GM12878 (cell line): ENCODE results near the gene FAM241A. TPM values are rescaled to one million over a fixed set of nuclear protein-coding genes. Genes with fewer than 3 reads are reported as not detected.

Source experiments
- ATAC-seq: fragments of 200-7000 bp; cut with Tn5 transposase; 3 replicates; pipeline ENCODE4 v1.9.1; 2020; ENCODE audit warnings: mild to moderate bottlenecking, moderate library complexity
- BruUV-seq: library from RNA; stranded (reverse); fragments of 400-500 nt; replicated peaks from 2 replicates; lab custom pipeline; 2021; lab: Mats Ljungman, UMichigan
- CTCF ChIA-PET: fragments of 300-600 bp; sonication (Branson Sonifier 250); formaldehyde crosslinking; extraction: SDS; loops from one replicate; lab custom pipeline; 2021; ENCODE audit warnings: inconsistent platforms; lab: Yijun Ruan, JAX
- POLR2A ChIA-PET: fragments of 350-600 bp; formaldehyde crosslinking; extraction: SDS; loops from one replicate; lab custom pipeline; 2021; ENCODE audit warnings: inconsistent platforms; lab: Charles Lee
- RAD21 ChIA-PET: fragments of 300-600 bp; sonication (Branson Sonifier 250); formaldehyde crosslinking; loops from one replicate; lab custom pipeline; 2023; ENCODE audit warnings: antibody characterized with exemption; ENCODE audit not compliant: unreplicated experiment; lab: Charles Lee
- SMC1A ChIA-PET: fragments of 300-600 bp; sonication (Branson Sonifier 250); formaldehyde crosslinking; loops from one replicate; lab custom pipeline; 2023; ENCODE audit not compliant: unreplicated experiment, uncharacterized antibody; lab: Charles Lee
- DNase-seq: peaks from one replicate; pipeline ENCODE4 v3.0.0-alpha.2; 2011; ENCODE audit warnings: low read depth, low spot score
- FAIRE-seq: peaks from 3 replicates; lab custom pipeline; 2011; peaks lifted over from hg19 to GRCh38; lab: Jason Lieb, UNC
- H2AFZ ChIP-seq: 2 replicates; pipeline ENCODE4 v1.6.0; 2011; ENCODE audit warnings: low read depth, low read length, control low read depth; ENCODE audit not compliant: control insufficient read depth
- H3K27ac ChIP-seq: 2 replicates; pipeline ENCODE4 v1.5.1; 2011; ENCODE audit warnings: control low read depth; ENCODE audit not compliant: control insufficient read depth, insufficient read depth
- H3K27me3 ChIP-seq, 2 experiments: replicated peaks in 1 of 2; 2 replicates each; pipeline versions ENCODE4 v1.6.0 to v1.6.1; 2011; ENCODE audit warnings: low read length in 1 of 2; ENCODE audit not compliant: control insufficient read depth in 2 of 2, insufficient read depth in 2 of 2
- H3K36me3 ChIP-seq, 2 experiments: 2 replicates each; pipeline ENCODE4 v1.5.1; 2011; ENCODE audit warnings: low read length in 1 of 2; ENCODE audit not compliant: control insufficient read depth in 2 of 2, insufficient read depth in 2 of 2
- H3K4me1 ChIP-seq: 2 replicates; pipeline ENCODE4 v1.6.1; 2011; ENCODE audit warnings: mild to moderate bottlenecking, low read length, moderate library complexity, mixed read lengths; ENCODE audit not compliant: control insufficient read depth, insufficient read depth
- H3K4me2 ChIP-seq: 2 replicates; pipeline ENCODE4 v1.6.0; 2011; ENCODE audit warnings: control low read depth; ENCODE audit not compliant: control insufficient read depth, insufficient read depth
- H3K4me3 ChIP-seq: fragments of 200-600 bp; sonication (generic); 2 replicates; pipeline ENCODE4 v1.5.1; 2016
- H3K79me2 ChIP-seq: 2 replicates; pipeline ENCODE4 v1.6.0; 2011; ENCODE audit warnings: low read length; ENCODE audit not compliant: control insufficient read depth, insufficient read depth
- H3K9ac ChIP-seq: 2 replicates; pipeline ENCODE4 v1.8.0; 2011; ENCODE audit warnings: low read length, control low read depth, mixed read lengths; ENCODE audit not compliant: control insufficient read depth, insufficient read depth
- H3K9me3 ChIP-seq: replicated peaks from 3 replicates; pipeline ENCODE4 v1.5.1; 2011; ENCODE audit warnings: mild to moderate bottlenecking, low read length; ENCODE audit not compliant: control insufficient read depth, insufficient read depth
- H4K20me1 ChIP-seq: 2 replicates; pipeline ENCODE4 v1.6.0; 2011; ENCODE audit not compliant: control insufficient read depth, insufficient read depth
- E4F1 ChIP-seq: fragments of 450-650 bp; IDR thresholded peaks from 2 replicates; pipeline ENCODE4 v1.6.1; 2018; ENCODE audit warnings: borderline replicate concordance, mild to moderate bottlenecking; ENCODE audit not compliant: partially characterized antibody
- EP300 ChIP-seq, 2 experiments: fragments of 150-350 bp in 1 of 2; IDR thresholded peaks; 2 replicates each; pipeline ENCODE4 v1.6.1; 2011 to 2012; ENCODE audit warnings: low read depth in 2 of 2, low read length in 2 of 2, borderline replicate concordance in 1 of 2, improper control_type of control experiment in 1 of 2, inconsistent platforms in 1 of 2; ENCODE audit not compliant: control insufficient read depth in 1 of 2
- HDGF ChIP-seq: fragments of 450-650 bp; IDR thresholded peaks from 2 replicates; pipeline ENCODE4 v1.6.1; 2016; ENCODE audit warnings: antibody characterized with exemption
- MLLT1 ChIP-seq: fragments of 450-650 bp; IDR thresholded peaks from 2 replicates; pipeline ENCODE4 v1.6.1; 2016; ENCODE audit warnings: mild to moderate bottlenecking
- MTA2 ChIP-seq: fragments of 450-650 bp; IDR thresholded peaks from 2 replicates; pipeline ENCODE4 v1.6.1; 2016; ENCODE audit warnings: low read depth, mild to moderate bottlenecking, moderate library complexity
- MXI1 ChIP-seq: fragments of 150-350 bp; IDR thresholded peaks from 2 replicates; pipeline ENCODE4 v1.6.1; 2011; ENCODE audit warnings: low read depth, mild to moderate bottlenecking, inconsistent platforms, low read length, improper control_type of control experiment
- NKRF ChIP-seq: fragments of 450-650 bp; conservative IDR thresholded peaks from 2 replicates; pipeline ENCODE4 v1.6.1; 2017; ENCODE audit warnings: mild to moderate bottlenecking, moderate library complexity
- PBX3 ChIP-seq: IDR thresholded peaks from 2 replicates; pipeline ENCODE4 v1.6.1; 2011; ENCODE audit warnings: mild to moderate bottlenecking, low read depth, low read length, moderate library complexity; ENCODE audit not compliant: insufficient replicate concordance
- POLR2A ChIP-seq: IDR thresholded peaks from 2 replicates; pipeline ENCODE4 v1.6.1; 2011; ENCODE audit warnings: low read depth, mild to moderate bottlenecking, low read length
- RELB ChIP-seq: fragments of 450-650 bp; IDR thresholded peaks from 2 replicates; pipeline ENCODE4 v1.6.1; 2017; ENCODE audit warnings: low read depth, mild to moderate bottlenecking, moderate library complexity
- SIX5 ChIP-seq: IDR thresholded peaks from 2 replicates; pipeline ENCODE4 v1.6.1; 2011; ENCODE audit warnings: mild to moderate bottlenecking, low read depth, low read length, moderate library complexity; ENCODE audit not compliant: severe bottlenecking
- SUZ12 ChIP-seq: fragments of 200-600 bp; sonication (generic); IDR thresholded peaks from one replicate; pipeline ENCODE4 v1.6.1; 2018; ENCODE audit warnings: antibody characterized with exemption, mild to moderate bottlenecking; ENCODE audit not compliant: unreplicated experiment
- USF1 ChIP-seq: IDR thresholded peaks from 2 replicates; pipeline ENCODE4 v1.6.1; 2011; ENCODE audit warnings: borderline replicate concordance, low read depth, mild to moderate bottlenecking, moderate library complexity, mixed read lengths, low read length; ENCODE audit not compliant: insufficient read depth; ENCODE audit errors: extremely low read length
- WGBS: methylation state at CpG from one replicate; pipeline ENCODE4 v1.1.6; 2016; ENCODE audit warnings: low lambda C conversion rate; ENCODE audit not compliant: insufficient replicate concordance, insufficient coverage; ENCODE audit errors: missing lambda C conversion rate; 5-methylcytosine and 5-hydroxymethylcytosine counted together
- in situ Hi-C: fragments of 300-500 bp; cut with MboI; formaldehyde crosslinking; loops from 9 replicates; pipeline ENCODE4 v1.14.3; 2018; ENCODE audit warnings: mixed read lengths
- intact Hi-C: fragments of 100-400 bp; cut with micrococcal nuclease; formaldehyde crosslinking; loops from one replicate; pipeline ENCODE4 v1.14.2; 2022; ENCODE audit not compliant: unreplicated experiment
- polyA plus RNA-seq, 11 experiments: library from polyadenylated mRNA; depleted of rRNA in 4 of 11; unstranded in 6 of 11; stranded (reverse) in 5 of 11; fragments of >200 nt; fragmentation: Nextera tagmentation in 4 of 11; fragmentation: Illumina TruSeq in 1 of 11; extraction: Ambion mirVana in 4 of 11; extraction: Trizol in 1 of 11; gene quantifications; 1 replicate in 1 of 11; 2 replicates in 10 of 11; pipeline versions ENCODE4 v1.2.1 to v1.2.3, GENCODE V29; 2011 to 2016; ENCODE audit warnings: inconsistent platforms in 2 of 11, missing spikeins in 2 of 11, low read depth in 1 of 11
- total RNA-seq, 4 experiments: library from RNA; depleted of rRNA in 3 of 4; stranded (reverse); fragments of >200 nt in 3 of 4; fragmentation: Illumina TruSeq in 1 of 4; extraction: Trizol in 1 of 4; gene quantifications; 2 replicates each; pipeline versions ENCODE4 v1.2.1 to v1.2.3, GENCODE V29; 2013 to 2021

Gene FAM241A
- total and polyA plus RNA-seq, 10 of the 15 experiments (the other 5 are each of a cell fraction or from before 2014, with no cell fraction given): 0.20 to 7.5 (median 2.4) TPM

- H3K27me3 ChIP-seq: no peaks in the 10 kb centered on the region; a peak in 1 of 4 replicates
- ATAC-seq (peak; percentile 33; the same call in 2 of the 3 replicates), DNase-seq (no peak), FAIRE-seq (no peak)
- H3K36me3 ChIP-seq: no peaks in the 10 kb centered on the region
- H2AFZ ChIP-seq: no peak overlapping the region
- H3K9me3 ChIP-seq: no peaks in the 10 kb centered on the region
- intact Hi-C loops (no loop called here), in situ Hi-C loops (no loop called here)
- CTCF ChIA-PET: interaction anchor here (1.0 kb wide), 1 partner anchor 37 kb away, joined by 3 read pairs; no protein-coding TSS in a partner anchor
- no peak overlapping the region for H3K27ac ChIP-seq
- 0% methylated on average over 2 of the region's 2 CpGs for WGBS
- POLR2A ChIA-PET: no interaction called here
- H3K4me1 ChIP-seq: no peaks in the 10 kb centered on the region
- no peaks in the 10 kb centered on the region for H3K79me2 ChIP-seq
- no TSS peak for BruUV-seq
- no peak overlapping the region; the same call in 1 of the 2 replicates for H3K4me2 ChIP-seq
- no peak overlapping the region for H3K4me3 ChIP-seq
- no peaks in the 10 kb centered on the region for H4K20me1 ChIP-seq
- RAD21 ChIA-PET: no interaction called here
- H3K9ac ChIP-seq: no peak overlapping the region
- SMC1A ChIA-PET: no interaction called here
- TF ChIP-seq RELB (no peak), MLLT1 (no peak), SUZ12 (no peak), HDGF (no peak), USF1 (no peak), SIX5 (no peak), E4F1 (no peak), PBX3 (no peak), NKRF (no peak), POLR2A (no peak), MTA2 (no peak), EP300 (IDR thresholded peaks at IDR 0.05; ENCODE audit: borderline replicate concordance in 1 of 2, control insufficient read depth in 1 of 2, low read depth in 2 of 2, low read length in 2 of 2) (no peak), MXI1 (no peak)
Measured at GRCh38 chr4:112206431-112206830, 61.2 kb downstream of the FAM241A start.
